GM19035 (cell line): ENCODE measurements around the gene VIL1.

Source experiments
- ATAC-seq: cut with Tn5 transposase; IDR thresholded peaks from one replicate; pipeline ENCODE4 v1.9.1; 2021; ENCODE audit not compliant: unreplicated experiment

The VIL1 gene

GRCh38 chr2:218482651-218483050, 63.7 kb downstream of the VIL1 start:
- no peak for ATAC-seq

- ATAC-seq: no peak
Measured at GRCh38 chr2:218485986-218486667, 67.2 kb downstream of the VIL1 start.

- no peak for ATAC-seq
Measured at GRCh38 chr2:218500501-218501060, 81.7 kb downstream of the VIL1 start.

GRCh38 chr2:218501665-218502064, 82.7 kb downstream of the VIL1 start:
- no peak for ATAC-seq
